PC-3 (cell line): Measurements from ENCODE around the gene STK31.

Experiments used
- CTCF ChIP-seq: fragments of 300-600 bp; sonication (generic); conservative IDR thresholded peaks from 2 replicates; pipeline ENCODE4 v1.5.1; 2017; ENCODE audit warnings: antibody characterized with exemption, low read depth, mild to moderate bottlenecking, low read length
- EZH2phosphoT487 ChIP-seq: fragments of 300-600 bp; sonication (generic); IDR thresholded peaks from 2 replicates; pipeline ENCODE4 v1.6.1; 2018; ENCODE audit warnings: mild to moderate bottlenecking, antibody characterized with exemption, low read length, borderline replicate concordance

DNA sequence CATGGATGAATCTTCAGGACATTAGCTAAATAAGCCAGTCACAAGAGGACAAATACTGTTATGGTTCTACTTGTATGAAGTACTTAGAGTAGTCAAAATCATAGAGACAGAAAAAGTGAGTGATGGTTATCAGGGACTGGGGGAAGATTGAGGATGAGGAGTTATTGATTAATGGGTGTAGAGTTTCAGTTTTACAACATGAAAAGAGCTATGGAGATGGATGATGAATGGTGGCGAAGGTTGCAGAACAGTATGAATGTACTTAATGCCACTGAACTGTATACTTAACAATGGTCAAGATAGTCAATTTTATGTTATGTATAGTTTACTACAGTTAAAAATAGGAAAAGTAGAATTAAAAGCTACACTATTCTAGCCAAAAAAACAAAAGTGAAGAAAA is 7.8 kb downstream of the STK31 start:
- TF ChIP-seq EZH2phosphoT487 (no peak), CTCF (no peak)
